Breast epithelium (tissue), 3 donors: ENCODE measurements around the gene DCD.

ENCODE experiments used
- POLR2A ChIP-seq: fragments of 450-650 bp; IDR thresholded peaks from one replicate; pipeline ENCODE4 v1.6.1; 2016; ENCODE audit warnings: antibody characterized with exemption, mild to moderate bottlenecking, moderate library complexity
- TF ChIP-seq, protein P1 (sequence below), 3 donors: fragments of 450-650 bp; IDR thresholded peaks; one replicate each; pipeline ENCODE4 v1.5.1; 2016 to 2017; ENCODE audit warnings: antibody characterized with exemption in 3 of 3, mild to moderate bottlenecking in 3 of 3, moderate library complexity in 3 of 3

DNA sequence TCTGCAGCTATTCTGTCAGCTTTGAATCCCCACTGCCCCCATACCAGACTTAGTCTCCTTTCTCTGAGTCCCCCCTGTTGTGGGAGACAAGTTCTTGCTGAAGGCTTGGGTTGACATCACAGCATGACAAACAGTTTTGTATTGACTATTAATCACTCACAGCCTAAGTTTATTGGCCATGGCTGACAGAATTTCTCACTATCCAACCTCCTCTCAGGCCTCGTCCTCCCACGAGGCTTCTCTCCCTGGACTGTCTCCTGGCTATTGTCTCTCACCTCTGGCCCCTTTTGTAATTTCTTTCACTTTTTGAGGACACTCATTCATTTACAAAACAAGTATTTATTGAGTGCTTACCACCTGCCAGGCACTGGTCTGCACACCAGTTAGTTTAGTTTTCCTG lies 35.2 kb upstream of the DCD start:
- TF ChIP-seq, protein P1, sequence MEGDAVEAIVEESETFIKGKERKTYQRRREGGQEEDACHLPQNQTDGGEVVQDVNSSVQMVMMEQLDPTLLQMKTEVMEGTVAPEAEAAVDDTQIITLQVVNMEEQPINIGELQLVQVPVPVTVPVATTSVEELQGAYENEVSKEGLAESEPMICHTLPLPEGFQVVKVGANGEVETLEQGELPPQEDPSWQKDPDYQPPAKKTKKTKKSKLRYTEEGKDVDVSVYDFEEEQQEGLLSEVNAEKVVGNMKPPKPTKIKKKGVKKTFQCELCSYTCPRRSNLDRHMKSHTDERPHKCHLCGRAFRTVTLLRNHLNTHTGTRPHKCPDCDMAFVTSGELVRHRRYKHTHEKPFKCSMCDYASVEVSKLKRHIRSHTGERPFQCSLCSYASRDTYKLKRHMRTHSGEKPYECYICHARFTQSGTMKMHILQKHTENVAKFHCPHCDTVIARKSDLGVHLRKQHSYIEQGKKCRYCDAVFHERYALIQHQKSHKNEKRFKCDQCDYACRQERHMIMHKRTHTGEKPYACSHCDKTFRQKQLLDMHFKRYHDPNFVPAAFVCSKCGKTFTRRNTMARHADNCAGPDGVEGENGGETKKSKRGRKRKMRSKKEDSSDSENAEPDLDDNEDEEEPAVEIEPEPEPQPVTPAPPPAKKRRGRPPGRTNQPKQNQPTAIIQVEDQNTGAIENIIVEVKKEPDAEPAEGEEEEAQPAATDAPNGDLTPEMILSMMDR (IDR thresholded peaks at IDR 0.05), result no peak
- TF ChIP-seq POLR2A, result no peak
